HEK293 (cell line): ENCODE results near the gene HOXA4.

Experiments
- GLIS2 ChIP-seq: fragments of 450-650 bp; formaldehyde crosslinking; IDR thresholded peaks from 2 replicates; pipeline ENCODE4 v1.5.1; 2016; ENCODE audit warnings: missing biosample characterization, missing genetic modification characterization
- OSR2 ChIP-seq: fragments of 450-650 bp; formaldehyde crosslinking; IDR thresholded peaks from 2 replicates; pipeline ENCODE4 v1.5.1; 2016; ENCODE audit warnings: missing biosample characterization, missing genetic modification characterization
- SCRT2 ChIP-seq: fragments of 450-650 bp; formaldehyde crosslinking; IDR thresholded peaks from 2 replicates; pipeline ENCODE4 v1.5.1; 2016; ENCODE audit warnings: missing biosample characterization, missing genetic modification characterization
- SP2 ChIP-seq: fragments of 450-650 bp; formaldehyde crosslinking; IDR thresholded peaks from 2 replicates; pipeline ENCODE4 v1.5.1; 2016; ENCODE audit warnings: missing biosample characterization, missing genetic modification characterization
- ZBTB17 ChIP-seq: fragments of 450-650 bp; formaldehyde crosslinking; IDR thresholded peaks from 2 replicates; pipeline ENCODE4 v1.5.1; 2016; ENCODE audit warnings: missing biosample characterization, missing genetic modification characterization
- ZFP37 ChIP-seq: fragments of 450-650 bp; formaldehyde crosslinking; IDR thresholded peaks from 2 replicates; pipeline ENCODE4 v1.5.1; 2016; ENCODE audit warnings: missing biosample characterization, missing genetic modification characterization
- ZFP41 ChIP-seq: fragments of 450-650 bp; formaldehyde crosslinking; IDR thresholded peaks from 2 replicates; pipeline ENCODE4 v1.5.1; 2016; ENCODE audit warnings: missing biosample characterization, missing genetic modification characterization, borderline replicate concordance
- ZNF10 ChIP-seq: fragments of 450-650 bp; formaldehyde crosslinking; IDR thresholded peaks from 2 replicates; pipeline ENCODE4 v1.5.1; 2017; ENCODE audit warnings: missing biosample characterization, missing genetic modification characterization
- ZNF112 ChIP-seq: fragments of 450-650 bp; formaldehyde crosslinking; IDR thresholded peaks from 2 replicates; pipeline ENCODE4 v1.5.0; 2017; ENCODE audit warnings: missing biosample characterization, missing genetic modification characterization
- ZNF211 ChIP-seq: fragments of 450-650 bp; formaldehyde crosslinking; IDR thresholded peaks from 2 replicates; pipeline ENCODE4 v1.5.1; 2016; ENCODE audit warnings: low read depth, missing biosample characterization, missing genetic modification characterization
- ZNF24 ChIP-seq: fragments of 450-650 bp; formaldehyde crosslinking; IDR thresholded peaks from 2 replicates; pipeline ENCODE4 v1.5.1; 2016; ENCODE audit warnings: missing biosample characterization, missing genetic modification characterization
- ZNF335 ChIP-seq: fragments of 450-650 bp; formaldehyde crosslinking; conservative IDR thresholded peaks from 2 replicates; pipeline ENCODE4 v1.5.1; 2016; ENCODE audit warnings: missing biosample characterization, missing genetic modification characterization
- ZNF354C ChIP-seq: fragments of 450-650 bp; formaldehyde crosslinking; IDR thresholded peaks from 2 replicates; pipeline ENCODE4 v1.5.1; 2016; ENCODE audit warnings: missing biosample characterization, missing genetic modification characterization, low read depth, borderline replicate concordance
- ZNF398 ChIP-seq: fragments of 450-650 bp; formaldehyde crosslinking; IDR thresholded peaks from 2 replicates; pipeline ENCODE4 v1.5.1; 2017; ENCODE audit warnings: missing biosample characterization, missing genetic modification characterization
- ZNF449 ChIP-seq: fragments of 450-650 bp; formaldehyde crosslinking; IDR thresholded peaks from 2 replicates; pipeline ENCODE4 v1.5.1; 2017; ENCODE audit warnings: missing biosample characterization, mild to moderate bottlenecking, missing genetic modification characterization, moderate library complexity
- ZNF529 ChIP-seq: fragments of 450-650 bp; formaldehyde crosslinking; IDR thresholded peaks from 2 replicates; pipeline ENCODE4 v1.5.1; 2017; ENCODE audit warnings: missing genetic modification characterization, missing biosample characterization; ENCODE audit not compliant: insufficient replicate concordance
- ZNF530 ChIP-seq: fragments of 450-650 bp; formaldehyde crosslinking; IDR thresholded peaks from 2 replicates; pipeline ENCODE4 v1.5.1; 2016; ENCODE audit warnings: low read depth, missing biosample characterization, missing genetic modification characterization
- ZNF560 ChIP-seq: fragments of 450-650 bp; formaldehyde crosslinking; IDR thresholded peaks from 2 replicates; pipeline ENCODE4 v1.5.1; 2017; ENCODE audit warnings: missing biosample characterization, missing genetic modification characterization, borderline replicate concordance
- ZNF658 ChIP-seq: fragments of 450-650 bp; formaldehyde crosslinking; IDR thresholded peaks from 2 replicates; pipeline ENCODE4; 2016; ENCODE audit warnings: missing biosample characterization, missing genetic modification characterization
- ZNF670 ChIP-seq: fragments of 450-650 bp; formaldehyde crosslinking; IDR thresholded peaks from 2 replicates; pipeline ENCODE4 v1.5.1; 2016; ENCODE audit warnings: missing biosample characterization, missing genetic modification characterization, low read depth
- ZNF707 ChIP-seq: fragments of 450-650 bp; formaldehyde crosslinking; IDR thresholded peaks from 2 replicates; pipeline ENCODE4 v1.5.1; 2016; ENCODE audit warnings: missing biosample characterization, missing genetic modification characterization
- ZNF747 ChIP-seq: fragments of 450-650 bp; formaldehyde crosslinking; IDR thresholded peaks from 2 replicates; pipeline ENCODE4 v1.5.1; 2016; ENCODE audit warnings: missing biosample characterization, missing genetic modification characterization
- ZNF843 ChIP-seq: fragments of 450-650 bp; formaldehyde crosslinking; IDR thresholded peaks from 2 replicates; pipeline ENCODE4 v1.5.1; 2016; ENCODE audit warnings: missing biosample characterization, missing genetic modification characterization
- ZSCAN23 ChIP-seq: fragments of 450-650 bp; formaldehyde crosslinking; IDR thresholded peaks from 2 replicates; pipeline ENCODE4 v1.5.1; 2016; ENCODE audit warnings: missing biosample characterization, missing genetic modification characterization
- TF ChIP-seq, protein P1 (sequence below): fragments of 450-650 bp; formaldehyde crosslinking; IDR thresholded peaks from 2 replicates; pipeline ENCODE4 v1.5.1; 2016; ENCODE audit warnings: missing biosample characterization, missing genetic modification characterization
- TF ChIP-seq, protein P2 (sequence below): fragments of 450-650 bp; formaldehyde crosslinking; optimal IDR thresholded peaks from 2 replicates; pipeline ENCODE3; 2016; ENCODE audit warnings: missing biosample characterization, mild to moderate bottlenecking, missing genetic modification characterization

HOXA4 gene

GRCh38 chr7:27097686-27098577 lies 32.6 kb downstream of the HOXA4 start (continued):
- TF ChIP-seq ZFP37: peak; percentile 59; the same call in 1 of the 2 replicates
- peak; percentile 50; the same call in 1 of the 2 replicates for TF ChIP-seq ZNF398 (tag by site-specific recombination)
- no peak for TF ChIP-seq ZNF747
- peak; percentile 97 for TF ChIP-seq ZNF335 (tag by site-specific recombination)
- no peak for TF ChIP-seq ZNF707 (tag by site-specific recombination)
- no peak for TF ChIP-seq ZSCAN23 (tag by site-specific recombination)
- peak; percentile 29; the same call in 1 of the 2 replicates for TF ChIP-seq SP2 (tag by site-specific recombination)
- no peak for TF ChIP-seq ZNF529 (tag by site-specific recombination)
- no peak for TF ChIP-seq SCRT2
- TF ChIP-seq ZNF211: no peak
- TF ChIP-seq ZNF354C (tag by site-specific recombination): no peak
- TF ChIP-seq ZNF843 (tag by site-specific recombination): no peak
- 0 out of 2 replicates have a peak, but pooled peaks have one; percentile 2 for TF ChIP-seq ZBTB17 (tag by site-specific recombination)
- TF ChIP-seq, protein P1, sequence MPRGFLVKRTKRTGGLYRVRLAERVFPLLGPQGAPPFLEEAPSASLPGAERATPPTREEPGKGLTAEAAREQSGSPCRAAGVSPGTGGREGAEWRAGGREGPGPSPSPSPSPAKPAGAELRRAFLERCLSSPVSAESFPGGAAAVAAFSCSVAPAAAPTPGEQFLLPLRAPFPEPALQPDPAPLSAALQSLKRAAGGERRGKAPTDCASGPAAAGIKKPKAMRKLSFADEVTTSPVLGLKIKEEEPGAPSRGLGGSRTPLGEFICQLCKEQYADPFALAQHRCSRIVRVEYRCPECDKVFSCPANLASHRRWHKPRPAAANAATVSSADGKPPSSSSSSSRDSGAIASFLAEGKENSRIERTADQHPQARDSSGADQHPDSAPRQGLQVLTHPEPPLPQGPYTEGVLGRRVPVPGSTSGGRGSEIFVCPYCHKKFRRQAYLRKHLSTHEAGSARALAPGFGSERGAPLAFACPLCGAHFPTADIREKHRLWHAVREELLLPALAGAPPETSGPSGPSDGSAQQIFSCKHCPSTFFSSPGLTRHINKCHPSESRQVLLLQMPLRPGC: no peak
- no peak for TF ChIP-seq ZNF24 (tag by site-specific recombination)
- TF ChIP-seq GLIS2 (tag by site-specific recombination): peak; percentile 70; the same call in 1 of the 2 replicates
- TF ChIP-seq ZNF449 (tag by site-specific recombination): no peak
- peak; percentile 64 for TF ChIP-seq OSR2 (tag by site-specific recombination)
- TF ChIP-seq ZNF10 (tag by site-specific recombination): no peak
- TF ChIP-seq, protein P2, sequence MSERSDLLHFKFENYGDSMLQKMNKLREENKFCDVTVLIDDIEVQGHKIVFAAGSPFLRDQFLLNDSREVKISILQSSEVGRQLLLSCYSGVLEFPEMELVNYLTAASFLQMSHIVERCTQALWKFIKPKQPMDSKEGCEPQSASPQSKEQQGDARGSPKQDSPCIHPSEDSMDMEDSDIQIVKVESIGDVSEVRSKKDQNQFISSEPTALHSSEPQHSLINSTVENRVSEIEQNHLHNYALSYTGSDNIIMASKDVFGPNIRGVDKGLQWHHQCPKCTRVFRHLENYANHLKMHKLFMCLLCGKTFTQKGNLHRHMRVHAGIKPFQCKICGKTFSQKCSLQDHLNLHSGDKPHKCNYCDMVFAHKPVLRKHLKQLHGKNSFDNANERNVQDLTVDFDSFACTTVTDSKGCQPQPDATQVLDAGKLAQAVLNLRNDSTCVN: peak; percentile 44
- no peak for TF ChIP-seq ZNF112
- TF ChIP-seq ZFP41 (tag by site-specific recombination): no peak
- TF ChIP-seq ZNF530 (tag by site-specific recombination): no peak
- no peak for TF ChIP-seq ZNF560 (tag by site-specific recombination)
- TF ChIP-seq ZNF670: no peak
- TF ChIP-seq ZNF658 (tag by site-specific recombination): no peak
